Mesenchymal stem cell (in vitro differentiated cells and primary cell): ENCODE results near the gene ARID1B. TPM values are rescaled to one million over a fixed set of nuclear protein-coding genes. Genes with fewer than 3 reads are reported as not detected.

Experiments
- DNase-seq: peaks from one replicate; pipeline ENCODE4 v3.0.0-alpha.2; 2013
- H2AFZ ChIP-seq: one replicate; pipeline ENCODE4 v1.6.1; 2013; ENCODE audit warnings: low read depth, mild to moderate bottlenecking, control low read depth, inconsistent platforms, low read length, moderate library complexity
- H2AK5ac ChIP-seq: 2 replicates; pipeline ENCODE4 v1.6.1; 2013; ENCODE audit warnings: low read length, moderate library complexity, mild to moderate bottlenecking, inconsistent platforms; ENCODE audit not compliant: severe bottlenecking
- H2BK120ac ChIP-seq: one replicate; pipeline ENCODE4 v1.6.1; 2013; ENCODE audit warnings: low read depth, mild to moderate bottlenecking, inconsistent platforms, low read length, moderate library complexity
- H2BK12ac ChIP-seq, 2 experiments: one replicate each; pipeline ENCODE4 v1.6.1; 2013; ENCODE audit warnings: inconsistent platforms in 2 of 2, low read length in 2 of 2, mild to moderate bottlenecking in 2 of 2, moderate library complexity in 2 of 2, control low read depth in 1 of 2
- H2BK15ac ChIP-seq: one replicate; pipeline ENCODE4 v1.6.1; 2013; ENCODE audit warnings: mild to moderate bottlenecking, low read depth, inconsistent platforms; ENCODE audit not compliant: poor library complexity, severe bottlenecking
- H2BK5ac ChIP-seq: 2 replicates; pipeline ENCODE4 v1.6.1; 2013; ENCODE audit warnings: low read depth, mild to moderate bottlenecking, low read length, control low read depth, inconsistent platforms; ENCODE audit not compliant: poor library complexity, severe bottlenecking
- H3K14ac ChIP-seq, 2 experiments: one replicate each; pipeline ENCODE4 v1.6.1; 2013; ENCODE audit warnings: inconsistent platforms in 2 of 2, low read length in 2 of 2, control low read depth in 1 of 2, mild to moderate bottlenecking in 1 of 2, moderate library complexity in 1 of 2
- H3K18ac ChIP-seq, 2 experiments: one replicate each; pipeline ENCODE4 v1.6.1; 2013; ENCODE audit warnings: inconsistent platforms in 2 of 2, low read length in 2 of 2, control low read depth in 1 of 2, low read depth in 1 of 2, mild to moderate bottlenecking in 1 of 2
- H3K23ac ChIP-seq, 2 experiments: one replicate each; pipeline ENCODE4 v1.6.1; 2013; ENCODE audit warnings: inconsistent platforms in 2 of 2, low read length in 2 of 2, mild to moderate bottlenecking in 2 of 2, moderate library complexity in 2 of 2, control low read depth in 1 of 2
- H3K27ac ChIP-seq: 2 replicates; pipeline ENCODE4 v1.5.1; 2013; ENCODE audit warnings: mild to moderate bottlenecking, moderate library complexity, low read length, control low read depth, inconsistent platforms; ENCODE audit not compliant: poor library complexity, severe bottlenecking
- H3K27me3 ChIP-seq, 2 experiments: 2 replicates each; pipeline versions ENCODE4 v1.6.1 to v1.7.0; 2013; ENCODE audit warnings: low read length in 2 of 2, mild to moderate bottlenecking in 2 of 2, moderate library complexity in 2 of 2, control low read depth in 1 of 2, inconsistent platforms in 1 of 2; ENCODE audit not compliant: control insufficient read depth in 1 of 2, insufficient read depth in 1 of 2
- H3K36me3 ChIP-seq, 2 experiments: 2 replicates each; pipeline versions ENCODE4 v1.6.1 to v1.7.0; 2013; ENCODE audit warnings: low read length in 2 of 2, control low read depth in 1 of 2, inconsistent platforms in 1 of 2, low read depth in 1 of 2, mild to moderate bottlenecking in 1 of 2; ENCODE audit not compliant: insufficient read depth in 2 of 2, control insufficient read depth in 1 of 2
- H3K4ac ChIP-seq, 2 experiments: one replicate each; pipeline ENCODE4 v1.6.1; 2013; ENCODE audit warnings: inconsistent platforms in 2 of 2, low read length in 2 of 2, mild to moderate bottlenecking in 2 of 2, moderate library complexity in 2 of 2, control low read depth in 1 of 2, low read depth in 1 of 2
- H3K4me1 ChIP-seq: 2 replicates; pipeline ENCODE4 v1.6.1; 2013; ENCODE audit warnings: low read depth, low read length, control low read depth; ENCODE audit not compliant: control insufficient read depth, insufficient read depth
- H3K4me2 ChIP-seq: 2 replicates; pipeline ENCODE4 v1.6.1; 2013; ENCODE audit warnings: low read length, mild to moderate bottlenecking, inconsistent platforms; ENCODE audit not compliant: poor library complexity, severe bottlenecking
- H3K4me3 ChIP-seq, 2 experiments: 2 replicates each; pipeline versions ENCODE4 v1.5.1 to v1.7.0; 2013; ENCODE audit warnings: low read length in 2 of 2, mild to moderate bottlenecking in 2 of 2, control low read depth in 1 of 2, low read depth in 1 of 2; ENCODE audit not compliant: insufficient read depth in 1 of 2
- H3K79me1 ChIP-seq: replicated peaks from 2 replicates; pipeline ENCODE4 v1.6.1; 2013; ENCODE audit warnings: mild to moderate bottlenecking, control low read depth, low read length, inconsistent platforms; ENCODE audit not compliant: poor library complexity, severe bottlenecking
- H3K9ac ChIP-seq: 2 replicates; pipeline ENCODE4 v1.7.0; 2013; ENCODE audit warnings: mild to moderate bottlenecking, low read length, moderate library complexity
- H3K9me3 ChIP-seq: 2 replicates; pipeline ENCODE4 v1.7.0; 2013; ENCODE audit warnings: mild to moderate bottlenecking, low read length; ENCODE audit not compliant: control insufficient read depth
- H4K8ac ChIP-seq: one replicate; pipeline ENCODE4 v1.6.1; 2013; ENCODE audit warnings: inconsistent platforms, mild to moderate bottlenecking, low read length, moderate library complexity
- H4K91ac ChIP-seq: one replicate; pipeline ENCODE4 v1.6.1; 2013; ENCODE audit warnings: mild to moderate bottlenecking, low read length, inconsistent platforms
- WGBS: methylation state at CpG from one replicate; pipeline ENCODE4 v1.1.7; 2013; ENCODE audit warnings: mixed read lengths; 5-methylcytosine and 5-hydroxymethylcytosine counted together
- polyA plus RNA-seq, 2 experiments: library from polyadenylated mRNA; stranded (reverse); fragments of 200-250 nt; gene quantifications; one replicate each; pipeline ENCODE4 v1.2.3, GENCODE V29; 2013

Gene ARID1B
- 32.3 TPM for polyA plus RNA-seq (2013, experiment 1 of 2)
- 31.6 TPM for polyA plus RNA-seq (2013, experiment 2 of 2)

DNA sequence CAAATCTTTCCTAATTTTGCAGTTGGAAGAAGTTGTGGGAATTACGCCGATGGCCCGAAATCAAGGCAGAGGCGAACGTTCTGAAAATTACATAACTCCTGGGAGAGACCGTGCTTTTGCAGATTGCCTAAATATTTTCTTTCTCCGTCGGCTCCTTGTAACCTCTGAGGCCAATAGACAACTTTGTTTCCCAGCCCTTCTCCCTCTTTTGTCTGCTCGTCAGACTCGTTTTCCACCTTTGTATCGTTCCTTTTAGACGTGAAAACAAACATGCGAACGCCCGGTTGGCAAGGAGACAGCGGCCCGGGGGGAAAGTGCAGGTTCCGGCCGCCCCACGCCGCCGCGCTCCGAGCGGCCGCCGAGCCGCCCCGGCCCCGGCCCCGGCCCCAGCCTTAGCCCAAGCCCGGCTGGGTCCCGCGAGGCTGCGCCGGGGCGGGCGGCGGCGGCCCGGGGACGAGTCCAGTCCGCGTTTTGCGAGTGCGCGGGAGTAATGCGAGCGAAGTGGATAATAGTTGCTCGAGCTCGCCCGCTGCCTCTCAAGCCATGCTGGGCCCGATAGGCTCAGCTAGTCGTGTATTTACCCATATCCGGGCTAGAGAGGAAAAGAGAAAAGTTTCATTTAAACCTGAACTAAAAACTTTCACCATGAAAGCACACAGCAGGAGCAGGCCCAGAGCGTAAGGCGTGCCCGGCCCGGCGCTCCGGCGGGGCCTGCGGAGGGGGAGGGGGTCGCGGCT lies at the start of gene ARID1B:
ARID1B (plus strand) TSS at position 539 of the 737 bp plus-strand sequence. CDS start 303 bp downstream, outside the sequence.
- H3K4me1 ChIP-seq, result peaks cover 3% of the 10 kb centered on the region
- peak within 1 kb of the TSS; percentile 93 to 97 for H2BK12ac ChIP-seq
- no peaks in the 10 kb centered on the region for H3K9me3 ChIP-seq
- peaks cover 2% of the 10 kb centered on the region for H3K79me1 ChIP-seq
- H2BK5ac ChIP-seq, result peak within 1 kb of the TSS; percentile 98
- H2BK15ac ChIP-seq, result peak within 1 kb of the TSS; percentile 98
- peak within 1 kb of the TSS; percentile 99 for H2BK120ac ChIP-seq
- peak within 1 kb of the TSS; percentile 97 to 100 for H3K4ac ChIP-seq
- H3K4me3 ChIP-seq, result peak within 1 kb of the TSS; percentile 77 to 99
- H3K14ac ChIP-seq, result peak within 1 kb of the TSS; percentile 86 to 100
- peak within 1 kb of the TSS; percentile 98 for H3K9ac ChIP-seq
- H2AK5ac ChIP-seq, result no peak within 1 kb of the TSS
- H3K23ac ChIP-seq, result peak within 1 kb of the TSS; percentile 60 to 100
- H3K27ac ChIP-seq, result peak within 1 kb of the TSS; percentile 95
- H2AFZ ChIP-seq, result peak within 1 kb of the TSS; percentile 90
- peak within 1 kb of the TSS; percentile 100 for H3K18ac ChIP-seq
- WGBS, result 1% methylated on average over 45 of the region's 65 CpGs
- peak within 1 kb of the TSS; percentile 100 for H4K8ac ChIP-seq
- H3K27me3 ChIP-seq, result no peaks in the 10 kb centered on the region
- H4K91ac ChIP-seq, result peak within 1 kb of the TSS; percentile 100
- no peaks in the 10 kb centered on the region for H3K36me3 ChIP-seq
- H3K4me2 ChIP-seq, result peak within 1 kb of the TSS; percentile 82
- DNase-seq, result peak; percentile 89

DNA sequence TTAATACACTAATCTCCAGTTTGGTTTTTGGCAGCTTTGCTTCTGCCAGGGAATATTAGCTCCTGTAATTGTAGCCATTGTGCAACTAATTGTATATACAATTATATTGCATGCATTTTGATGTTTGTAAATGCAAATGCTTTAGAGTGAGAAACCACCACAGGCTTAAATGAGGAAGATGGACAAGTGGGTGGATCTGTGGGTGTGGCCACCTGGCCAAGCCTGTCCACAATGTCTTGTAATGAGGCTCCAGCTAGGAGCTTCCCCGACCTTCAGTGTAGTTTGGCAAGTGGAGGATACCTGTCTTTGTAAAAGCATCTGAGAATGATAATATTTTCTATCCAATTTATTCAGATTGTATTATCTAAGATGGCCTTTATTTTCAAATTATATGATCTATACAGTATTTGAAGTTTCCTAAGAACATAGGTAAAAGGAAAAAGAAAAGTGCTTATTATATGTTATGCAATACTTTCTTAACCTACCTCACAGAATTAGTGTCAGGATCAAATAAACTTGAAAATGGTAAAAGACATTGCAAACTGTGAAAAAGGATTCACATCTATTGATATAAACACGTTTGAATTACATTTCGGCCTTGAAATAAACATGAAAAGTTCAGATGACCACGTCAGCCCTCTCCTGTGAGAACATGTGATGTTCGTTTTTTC lies 49.3 kb upstream of the ARID1B start:
- H2BK12ac ChIP-seq, result no peak overlapping the region
- no peaks in the 10 kb centered on the region for H3K79me1 ChIP-seq
- H3K4me2 ChIP-seq, result no peak overlapping the region
- H2AFZ ChIP-seq, result no peak overlapping the region
- no peak overlapping the region for H3K23ac ChIP-seq
- no peak overlapping the region for H4K8ac ChIP-seq
- no peak overlapping the region for H3K27ac ChIP-seq
- WGBS, result 60% methylated on average over 1 of the region's 5 CpGs
- H3K4me1 ChIP-seq, result peaks cover 2% of the 10 kb centered on the region
- H4K91ac ChIP-seq, result no peak overlapping the region
- no peak overlapping the region for H2BK5ac ChIP-seq
- H2BK15ac ChIP-seq, result no peak overlapping the region
- H2BK120ac ChIP-seq, result no peak overlapping the region
- no peak overlapping the region for H3K9ac ChIP-seq
- H3K4ac ChIP-seq, result no peak overlapping the region
- no peaks in the 10 kb centered on the region for H3K27me3 ChIP-seq
- H3K4me3 ChIP-seq, result no peak overlapping the region
- H3K36me3 ChIP-seq, result no peaks in the 10 kb centered on the region
- no peaks in the 10 kb centered on the region for H3K9me3 ChIP-seq
- no peak overlapping the region for H2AK5ac ChIP-seq
- no peak for DNase-seq
- H3K18ac ChIP-seq, result no peak overlapping the region
- H3K14ac ChIP-seq, result no peak overlapping the region

DNA sequence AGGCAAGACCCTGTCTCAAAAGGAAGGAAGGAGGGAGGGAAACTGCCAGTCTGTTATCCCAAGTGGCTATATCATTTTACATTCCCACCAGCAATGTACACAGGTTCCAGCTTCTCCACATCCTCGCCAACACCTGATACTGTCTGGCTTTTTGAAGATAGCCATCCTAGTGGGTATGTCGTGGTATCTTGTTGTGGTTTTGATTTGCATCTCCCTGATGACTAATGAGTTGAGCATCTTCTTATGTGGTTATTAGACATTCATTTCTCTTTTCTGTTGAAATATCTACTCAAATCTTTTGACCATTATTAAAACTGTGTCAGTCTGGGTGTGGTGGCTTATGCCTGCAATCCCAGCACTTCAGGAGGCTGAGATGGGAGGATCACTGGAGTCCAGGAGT lies 47.9 kb upstream of the ARID1B start:
- Histone ChIP-seq H3K9ac (no peak overlapping the region), H3K14ac (no peak overlapping the region), H3K4ac (no peak overlapping the region), H2AFZ (no peak overlapping the region), H4K91ac (no peak overlapping the region), H4K8ac (no peak overlapping the region), H3K18ac (no peak overlapping the region), H3K4me1 (peaks cover 2% of the 10 kb centered on the region), H3K27me3 (no peaks in the 10 kb centered on the region), H2AK5ac (no peak overlapping the region), H3K23ac (no peak overlapping the region), H3K79me1 (no peaks in the 10 kb centered on the region), H2BK5ac (no peak overlapping the region), H3K9me3 (no peaks in the 10 kb centered on the region), H3K4me3 (no peak overlapping the region), H2BK15ac (no peak overlapping the region), H3K27ac (no peak overlapping the region), H3K36me3 (no peaks in the 10 kb centered on the region), H2BK12ac (no peak overlapping the region), H3K4me2 (no peak overlapping the region), H2BK120ac (no peak overlapping the region)
- no CpG with 5 or more reads among the region's 2 CpGs for WGBS
- peak; percentile 54 for DNase-seq

DNA sequence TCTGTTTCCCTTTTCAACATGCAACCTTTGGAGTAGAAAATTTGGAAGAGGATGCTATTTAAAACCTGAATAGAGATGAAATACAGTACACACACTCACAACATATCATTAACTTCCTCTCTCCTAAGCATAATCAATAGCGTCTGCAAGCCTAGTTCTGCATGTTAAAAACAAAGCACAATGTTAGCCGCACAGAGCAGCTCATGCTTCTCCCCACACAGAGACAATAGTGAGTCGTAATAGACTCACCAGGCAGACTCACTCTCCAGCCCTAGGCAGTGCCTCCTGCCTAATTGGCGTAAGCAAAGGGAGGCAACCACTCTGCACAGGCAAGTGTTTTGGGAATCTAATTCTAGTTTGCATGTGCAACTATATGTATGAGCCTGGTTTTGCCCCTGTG lies 45.8 kb upstream of the ARID1B start:
- no peaks in the 10 kb centered on the region for H3K9me3 ChIP-seq
- H3K79me1 ChIP-seq, result no peaks in the 10 kb centered on the region
- H2BK12ac ChIP-seq, result peak overlapping the region in 1 of 2 experiments; percentile 31
- H2BK15ac ChIP-seq, result no peak overlapping the region
- no peak overlapping the region for H2AFZ ChIP-seq
- no peak overlapping the region for H2BK120ac ChIP-seq
- peaks cover 2% of the 10 kb centered on the region for H3K4me1 ChIP-seq
- H3K18ac ChIP-seq, result no peak overlapping the region
- DNase-seq, result peak; percentile 27
- no peak overlapping the region for H2AK5ac ChIP-seq
- H4K91ac ChIP-seq, result no peak overlapping the region
- no peak overlapping the region for H3K23ac ChIP-seq
- no peak overlapping the region for H3K4me3 ChIP-seq
- H3K14ac ChIP-seq, result no peak overlapping the region
- H4K8ac ChIP-seq, result no peak overlapping the region
- no peaks in the 10 kb centered on the region for H3K36me3 ChIP-seq
- H3K27ac ChIP-seq, result no peak overlapping the region
- no peak overlapping the region for H3K4me2 ChIP-seq
- no peaks in the 10 kb centered on the region for H3K27me3 ChIP-seq
- no peak overlapping the region for H2BK5ac ChIP-seq
- H3K9ac ChIP-seq, result no peak overlapping the region
- H3K4ac ChIP-seq, result no peak overlapping the region
- WGBS, result 25% methylated on average over 3 of the region's 4 CpGs
